Measurements from ENCODE around the gene SMPD2.

The SMPD2 gene

GRCh38 chr6:109480993-109481480 lies 40.5 kb downstream of the SMPD2 start:
- Histone ChIP-seq H3K27ac (no peak overlapping the region), H3K36me3 (replicated peaks) (peaks cover 21% of the 10 kb centered on the region), H3K27me3 (replicated peaks) (no peaks in the 10 kb centered on the region), H3K4me3 (ENCODE audit: low read depth, low read length) (no peak overlapping the region)
- DNase-seq, result no peak
- in situ Hi-C loops (cut with HindIII; ENCODE audit: low pct_ligation_motif_present, low sequenced_read_pairs), result no loop called here
- TF ChIP-seq CTCF (IDR thresholded peaks at IDR 0.05; ENCODE audit: low read depth, low read length, missing control alignments), result no peak

- peak within 1 kb of the TSS; percentile 69 for H3K27ac ChIP-seq
- in situ Hi-C loops (cut with HindIII; ENCODE audit: low pct_ligation_motif_present, low sequenced_read_pairs), result no loop called here
- H3K27me3 ChIP-seq (replicated peaks), result no peaks in the 10 kb centered on the region
- peaks cover 15% of the 10 kb centered on the region for H3K36me3 ChIP-seq (replicated peaks)
- TF ChIP-seq CTCF (IDR thresholded peaks at IDR 0.05; ENCODE audit: low read depth, low read length, missing control alignments), result no peak
- DNase-seq, result peak; percentile 68
- H3K4me3 ChIP-seq (ENCODE audit: low read depth, low read length), result peak within 1 kb of the TSS; percentile 72
Observed at GRCh38 chr6:109482905-109483734, 42.6 kb downstream of the SMPD2 start, which contains the start of gene ZBTB24. TSS of gene ZBTB24 (minus strand) at chr6:109483219. CDS start at chr6:109482026, 1,193 bp downstream.

GRCh38 chr6:109483735-109484057 lies 43.2 kb downstream of the SMPD2 start:
- no peak for TF ChIP-seq CTCF (IDR thresholded peaks at IDR 0.05; ENCODE audit: low read depth, low read length, missing control alignments)
- Histone ChIP-seq H3K27ac (no peak overlapping the region), H3K27me3 (replicated peaks) (no peaks in the 10 kb centered on the region), H3K36me3 (replicated peaks) (peaks cover 13% of the 10 kb centered on the region), H3K4me3 (ENCODE audit: low read depth, low read length) (peak overlapping the region; percentile 52)
- in situ Hi-C loops (cut with HindIII; ENCODE audit: low pct_ligation_motif_present, low sequenced_read_pairs), result no loop called here
- no peak for DNase-seq

- Histone ChIP-seq H3K27me3 (replicated peaks) (no peaks in the 10 kb centered on the region), H3K36me3 (replicated peaks) (peaks cover 13% of the 10 kb centered on the region), H3K27ac (no peak overlapping the region), H3K4me3 (ENCODE audit: low read depth, low read length) (no peak overlapping the region)
- no peak for DNase-seq
- TF ChIP-seq CTCF (IDR thresholded peaks at IDR 0.05; ENCODE audit: low read depth, low read length, missing control alignments), result no peak
- in situ Hi-C loops (cut with HindIII; ENCODE audit: low pct_ligation_motif_present, low sequenced_read_pairs), result no loop called here
Observed at GRCh38 chr6:109484122-109484521, 43.6 kb downstream of the SMPD2 start.

GRCh38 chr6:109485266-109485935 lies 44.9 kb downstream of the SMPD2 start:
- no peaks in the 10 kb centered on the region for H3K27me3 ChIP-seq (replicated peaks)
- in situ Hi-C loops (cut with HindIII; ENCODE audit: low pct_ligation_motif_present, low sequenced_read_pairs), result no loop called here
- H3K27ac ChIP-seq, result no peak overlapping the region
- no peak for DNase-seq
- H3K36me3 ChIP-seq (replicated peaks), result peaks cover 12% of the 10 kb centered on the region
- TF ChIP-seq CTCF (IDR thresholded peaks at IDR 0.05; ENCODE audit: low read depth, low read length, missing control alignments), result no peak
- no peak overlapping the region for H3K4me3 ChIP-seq (ENCODE audit: low read depth, low read length)
